Stimulated activated naive CD8-positive, alpha-beta T cell treated with anti-CD3 and anti-CD28 coated beads, Interleukin-15, Interleukin-2, amounts not matched to agents 100 ng/mL and 50 ng/mL, for 24 hours (primary cell): Measurements from ENCODE around the gene APCDD1L.
"Not testable (repeated sequence)": the region's sequence is repeated elsewhere in the genome, so short reads cannot be mapped to it uniquely, and the experiment has no call there.

Experiments
- H3K27ac Mint-ChIP-seq: one replicate; pipeline ENCODE4 v1.8.0; 2021; ENCODE audit warnings: mild to moderate bottlenecking, mixed read lengths
- H3K27me3 Mint-ChIP-seq: one replicate; pipeline ENCODE4 v1.8.0; 2021; ENCODE audit warnings: mixed read lengths
- H3K36me3 Mint-ChIP-seq: one replicate; pipeline ENCODE4 v1.8.0; 2021; ENCODE audit warnings: low read depth, mixed read lengths
- H3K4me1 Mint-ChIP-seq: one replicate; pipeline ENCODE4 v1.8.0; 2021; ENCODE audit warnings: low read depth, mixed read lengths
- H3K4me3 Mint-ChIP-seq: one replicate; pipeline ENCODE4 v1.8.0; 2021; ENCODE audit warnings: mild to moderate bottlenecking, mixed read lengths
- H3K9me3 Mint-ChIP-seq: one replicate; pipeline ENCODE4 v1.8.0; 2021; ENCODE audit warnings: mixed read lengths

The APCDD1L gene

GRCh38 chr20:58441723-58442122 lies 73.5 kb downstream of the APCDD1L start:
- H3K27ac Mint-ChIP-seq = no peak overlapping the region
- H3K9me3 Mint-ChIP-seq = no peaks in the 10 kb centered on the region
- H3K4me1 Mint-ChIP-seq = peaks cover 61% of the 10 kb centered on the region
- no peak overlapping the region for H3K4me3 Mint-ChIP-seq
- peaks cover 72% of the 10 kb centered on the region for H3K36me3 Mint-ChIP-seq
- H3K27me3 Mint-ChIP-seq = no peaks in the 10 kb centered on the region

DNA sequence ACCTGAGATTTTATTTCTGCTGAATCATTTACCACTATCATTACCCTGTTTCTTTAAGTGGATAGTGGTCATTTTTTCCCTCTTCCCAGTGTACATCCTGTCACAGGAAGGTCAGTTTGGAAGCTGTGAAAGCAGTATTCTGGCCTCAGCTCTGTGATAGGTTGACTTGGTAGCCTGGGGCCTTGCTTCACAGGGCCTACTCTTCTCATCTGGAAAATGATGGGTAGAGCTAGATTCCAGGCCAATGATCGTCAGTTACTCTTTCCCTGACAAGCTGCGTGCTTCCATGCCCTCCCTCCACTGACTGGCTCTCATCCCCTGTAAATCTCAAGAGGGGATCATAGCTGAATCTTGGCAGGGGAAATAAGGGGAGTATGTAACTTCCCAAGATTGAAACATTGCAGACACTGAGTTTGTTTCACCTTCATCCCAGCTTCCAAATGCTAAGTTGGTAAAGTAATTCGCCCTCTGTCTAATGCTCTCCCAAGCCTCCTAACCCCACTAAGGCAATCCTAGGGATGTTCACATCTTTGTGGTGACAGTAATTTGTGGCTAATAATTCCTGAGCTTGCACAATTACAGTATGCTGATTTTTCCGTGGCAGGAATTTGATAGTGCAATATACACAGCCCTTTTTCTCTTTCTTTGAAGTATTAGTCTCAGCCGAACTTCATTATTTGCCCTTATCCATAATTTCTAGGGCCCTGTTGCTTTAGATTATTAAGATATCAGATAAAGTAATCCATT lies 75.0 kb downstream of the APCDD1L start:
- Mint-ChIP-seq H3K27me3 (no peaks in the 10 kb centered on the region), H3K27ac (peak overlapping the region; percentile 19), H3K9me3 (no peaks in the 10 kb centered on the region), H3K36me3 (peaks cover 72% of the 10 kb centered on the region), H3K4me1 (peaks cover 65% of the 10 kb centered on the region), H3K4me3 (no peak overlapping the region)

GRCh38 chr20:58438970-58439808 lies 76.0 kb downstream of the APCDD1L start:
- Mint-ChIP-seq H3K4me3 (peak overlapping the region; percentile 9), H3K4me1 (peaks cover 58% of the 10 kb centered on the region), H3K36me3 (peaks cover 71% of the 10 kb centered on the region), H3K9me3 (no peaks in the 10 kb centered on the region), H3K27me3 (no peaks in the 10 kb centered on the region), H3K27ac (peak overlapping the region; percentile 28)

GRCh38 chr20:58436868-58437645 lies 78.1 kb downstream of the APCDD1L start:
- H3K4me3 Mint-ChIP-seq = no peak overlapping the region
- peaks cover 60% of the 10 kb centered on the region for H3K36me3 Mint-ChIP-seq
- H3K9me3 Mint-ChIP-seq = no peaks in the 10 kb centered on the region
- H3K27me3 Mint-ChIP-seq = no peaks in the 10 kb centered on the region
- peaks cover 66% of the 10 kb centered on the region for H3K4me1 Mint-ChIP-seq
- peak overlapping the region; percentile 67 for H3K27ac Mint-ChIP-seq

- peaks cover 57% of the 10 kb centered on the region for H3K36me3 Mint-ChIP-seq
- H3K4me3 Mint-ChIP-seq = no peak overlapping the region
- no peaks in the 10 kb centered on the region for H3K27me3 Mint-ChIP-seq
- no peaks in the 10 kb centered on the region for H3K9me3 Mint-ChIP-seq
- H3K27ac Mint-ChIP-seq = no peak overlapping the region
- peaks cover 59% of the 10 kb centered on the region for H3K4me1 Mint-ChIP-seq
Measured at GRCh38 chr20:58435237-58435636, 80.0 kb downstream of the APCDD1L start.

DNA sequence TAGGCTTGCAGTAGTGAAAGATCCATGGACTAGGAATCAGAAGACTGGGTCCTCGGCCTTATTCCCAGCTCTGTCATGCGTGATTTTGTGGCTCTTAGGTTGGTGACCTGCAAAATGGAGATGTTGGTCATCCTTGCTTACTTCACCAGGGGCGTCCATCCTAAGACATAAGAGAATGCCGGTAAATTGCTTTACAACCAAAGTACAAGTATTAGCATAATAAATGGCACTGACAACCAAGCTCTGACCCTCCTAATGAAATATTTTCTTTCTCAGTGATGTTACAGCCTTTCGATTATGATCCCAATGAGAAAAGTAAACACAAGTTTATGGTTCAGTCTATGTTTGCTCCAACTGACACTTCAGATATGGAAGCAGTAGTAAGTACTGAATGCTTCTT lies 80.9 kb downstream of the APCDD1L start:
- peaks cover 53% of the 10 kb centered on the region for H3K36me3 Mint-ChIP-seq
- no peaks in the 10 kb centered on the region for H3K27me3 Mint-ChIP-seq
- no peak overlapping the region for H3K27ac Mint-ChIP-seq
- H3K4me3 Mint-ChIP-seq = no peak overlapping the region
- peaks cover 52% of the 10 kb centered on the region for H3K4me1 Mint-ChIP-seq
- H3K9me3 Mint-ChIP-seq = no peaks in the 10 kb centered on the region

DNA sequence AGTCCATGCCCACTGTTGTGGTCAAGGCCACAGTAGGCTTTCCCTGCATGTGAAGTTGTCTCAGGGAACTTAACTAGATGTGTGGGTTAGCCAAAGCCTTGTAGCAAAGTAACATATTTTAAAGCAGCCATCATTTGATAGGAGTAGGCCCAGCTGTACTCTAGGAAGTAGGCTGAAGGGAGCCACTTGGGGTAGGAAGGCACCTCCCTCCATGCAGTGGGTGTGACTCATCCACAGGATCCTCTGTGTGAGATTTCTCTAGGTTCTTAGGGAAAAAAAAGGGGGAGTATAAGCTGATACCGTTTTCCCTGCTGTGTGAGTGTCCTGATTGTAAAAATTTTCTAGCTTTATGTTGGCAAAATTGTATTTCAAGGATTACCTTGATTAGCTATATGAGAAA lies 81.4 kb downstream of the APCDD1L start:
- Mint-ChIP-seq H3K9me3 (no peaks in the 10 kb centered on the region), H3K4me3 (no peak overlapping the region), H3K27me3 (no peaks in the 10 kb centered on the region), H3K27ac (no peak overlapping the region), H3K36me3 (peaks cover 50% of the 10 kb centered on the region), H3K4me1 (peaks cover 49% of the 10 kb centered on the region)

DNA sequence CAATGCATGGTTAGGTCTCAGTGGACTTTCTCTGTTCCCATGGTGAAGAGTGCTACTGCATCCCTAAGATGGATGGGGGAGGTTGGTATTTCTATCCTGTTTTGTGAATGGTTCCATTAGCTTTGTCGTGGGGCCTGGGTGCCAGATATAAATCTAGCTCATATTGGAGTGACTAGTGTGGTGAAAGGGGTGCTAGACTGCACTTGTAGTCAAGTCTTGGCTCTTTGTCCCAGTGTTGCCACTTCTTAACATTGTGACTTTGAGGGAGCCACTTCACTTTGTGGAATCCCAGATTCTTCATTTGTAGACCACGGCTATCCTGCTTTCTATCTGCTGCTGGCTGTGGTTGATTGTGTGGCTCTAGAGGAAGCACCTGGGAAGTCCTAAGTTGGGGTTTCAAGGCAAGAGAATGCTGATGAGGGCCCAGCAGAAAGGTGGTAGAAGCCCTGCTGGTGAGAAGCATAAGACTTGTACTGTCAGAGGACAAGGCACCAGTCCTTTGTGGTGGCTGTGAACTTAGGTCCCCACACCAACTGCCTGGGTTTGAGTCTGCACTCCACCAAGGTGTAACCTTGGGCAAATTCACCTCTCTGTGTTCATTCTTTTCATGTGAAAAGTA lies 82.1 kb downstream of the APCDD1L start:
- no peaks in the 10 kb centered on the region for H3K9me3 Mint-ChIP-seq
- H3K36me3 Mint-ChIP-seq = peaks cover 47% of the 10 kb centered on the region
- H3K4me1 Mint-ChIP-seq = peaks cover 43% of the 10 kb centered on the region
- H3K4me3 Mint-ChIP-seq = no peak overlapping the region
- no peaks in the 10 kb centered on the region for H3K27me3 Mint-ChIP-seq
- no peak overlapping the region for H3K27ac Mint-ChIP-seq

GRCh38 chr20:58432186-58432954 lies 82.8 kb downstream of the APCDD1L start:
- H3K4me3 Mint-ChIP-seq = no peak overlapping the region
- peaks cover 41% of the 10 kb centered on the region for H3K36me3 Mint-ChIP-seq
- H3K9me3 Mint-ChIP-seq = no peaks in the 10 kb centered on the region
- no peaks in the 10 kb centered on the region for H3K27me3 Mint-ChIP-seq
- no peak overlapping the region for H3K27ac Mint-ChIP-seq
- H3K4me1 Mint-ChIP-seq = peaks cover 36% of the 10 kb centered on the region

DNA sequence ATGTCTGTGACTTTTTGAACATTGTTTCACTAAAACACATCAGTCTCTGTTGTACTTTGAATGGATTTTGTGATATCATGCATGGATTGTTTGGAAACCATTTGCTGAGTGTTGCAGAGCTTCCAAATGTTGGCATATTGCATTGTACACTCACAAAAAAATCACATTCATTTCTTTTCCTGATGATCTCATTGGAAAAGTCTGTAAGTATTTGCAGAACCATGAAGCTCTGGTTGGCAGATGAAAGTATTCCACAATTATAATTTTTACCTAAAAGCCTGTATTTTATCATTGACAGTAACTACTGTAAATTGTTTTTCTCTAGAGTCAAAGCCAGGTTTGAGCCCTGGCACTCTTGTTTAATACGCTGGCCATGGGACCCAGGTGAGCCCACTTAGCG lies 84.1 kb downstream of the APCDD1L start:
- Mint-ChIP-seq H3K27me3 (no peaks in the 10 kb centered on the region), H3K9me3 (no peaks in the 10 kb centered on the region), H3K27ac (no peak overlapping the region), H3K4me3 (no peak overlapping the region), H3K36me3 (peaks cover 37% of the 10 kb centered on the region), H3K4me1 (peaks cover 28% of the 10 kb centered on the region)

GRCh38 chr20:58429303-58429702 lies 85.9 kb downstream of the APCDD1L start:
- Mint-ChIP-seq H3K27ac (no peak overlapping the region), H3K4me1 (peaks cover 33% of the 10 kb centered on the region), H3K9me3 (no peaks in the 10 kb centered on the region), H3K27me3 (no peaks in the 10 kb centered on the region), H3K36me3 (peaks cover 28% of the 10 kb centered on the region), H3K4me3 (no peak overlapping the region)

- H3K4me1 Mint-ChIP-seq = peaks cover 32% of the 10 kb centered on the region
- peaks cover 32% of the 10 kb centered on the region for H3K36me3 Mint-ChIP-seq
- no peak overlapping the region for H3K4me3 Mint-ChIP-seq
- H3K9me3 Mint-ChIP-seq = no peaks in the 10 kb centered on the region
- H3K27me3 Mint-ChIP-seq = no peaks in the 10 kb centered on the region
- H3K27ac Mint-ChIP-seq = no peak overlapping the region
Measured at GRCh38 chr20:58428364-58428763, 86.8 kb downstream of the APCDD1L start.

- H3K4me1 Mint-ChIP-seq = peaks cover 24% of the 10 kb centered on the region
- H3K4me3 Mint-ChIP-seq, H3K27me3 Mint-ChIP-seq, H3K9me3 Mint-ChIP-seq, H3K27ac Mint-ChIP-seq: not testable (repeated sequence)
- peaks cover 32% of the 10 kb centered on the region for H3K36me3 Mint-ChIP-seq
Measured at GRCh38 chr20:58427571-58427970, 87.6 kb downstream of the APCDD1L start.
